Muscle layer of colon (tissue), 2 donors: ENCODE data around the gene SLC25A28.
A peak's percentile ranks its signal among the peaks of the same experiment; 100 is the strongest.

Source experiments
- H3K27ac ChIP-seq: one replicate; pipeline ENCODE4 v1.7.0; 2013; ENCODE audit warnings: low read depth, mild to moderate bottlenecking, low read length, moderate library complexity
- H3K27me3 ChIP-seq, 2 donors: one replicate each; pipeline ENCODE4 v1.7.0; 2013; ENCODE audit warnings: low read length in 2 of 2, mild to moderate bottlenecking in 2 of 2; ENCODE audit not compliant: insufficient read depth in 2 of 2, control insufficient read depth in 1 of 2
- H3K36me3 ChIP-seq: one replicate; pipeline ENCODE4 v1.7.0; 2013; ENCODE audit warnings: mild to moderate bottlenecking, low read length; ENCODE audit not compliant: insufficient read depth
- H3K4me1 ChIP-seq: one replicate; pipeline ENCODE4 v1.7.0; 2013; ENCODE audit warnings: mild to moderate bottlenecking, low read length; ENCODE audit not compliant: insufficient read depth
- H3K4me3 ChIP-seq, 2 donors: one replicate each; pipeline ENCODE4 v1.7.0; 2013; ENCODE audit warnings: low read length in 2 of 2, low read depth in 1 of 2, mild to moderate bottlenecking in 1 of 2, moderate library complexity in 1 of 2
- H3K9ac ChIP-seq: one replicate; pipeline ENCODE4 v1.7.0; 2013; ENCODE audit warnings: low read length
- H3K9me3 ChIP-seq: one replicate; pipeline ENCODE4 v1.7.0; 2013; ENCODE audit warnings: mild to moderate bottlenecking, low read length
- donor health status: abdominal sarcoma.
- donor health status: Adenocarcinoma of cecum.

Gene SLC25A28

GRCh38 chr10:99623919-99624318 is 3.7 kb upstream of the SLC25A28 start:
- Histone ChIP-seq H3K36me3 (no peaks in the 10 kb centered on the region), H3K27ac (no peak overlapping the region), H3K9ac (no peak overlapping the region), H3K4me3 (no peak overlapping the region), H3K4me1 (peaks cover 13% of the 10 kb centered on the region), H3K27me3 (no peaks in the 10 kb centered on the region), H3K9me3 (no peaks in the 10 kb centered on the region)

- H3K27me3 ChIP-seq = no peaks in the 10 kb centered on the region
- peak overlapping the region; percentile 45 for H3K9ac ChIP-seq
- H3K36me3 ChIP-seq = no peaks in the 10 kb centered on the region
- H3K9me3 ChIP-seq = no peaks in the 10 kb centered on the region
- peaks cover 35% of the 10 kb centered on the region for H3K4me1 ChIP-seq
- peak overlapping the region; percentile 97 for H3K27ac ChIP-seq
- H3K4me3 ChIP-seq = peak overlapping the region; percentile 69
These were observed 1.4 kb upstream of the SLC25A28 start for GRCh38 chr10:99621454-99622251.

- no peaks in the 10 kb centered on the region for H3K27me3 ChIP-seq
- H3K9me3 ChIP-seq = no peaks in the 10 kb centered on the region
- H3K9ac ChIP-seq = peak overlapping the region; percentile 45
- H3K4me1 ChIP-seq = peaks cover 40% of the 10 kb centered on the region
- H3K4me3 ChIP-seq = peak overlapping the region; percentile 69
- peak overlapping the region; percentile 97 for H3K27ac ChIP-seq
- no peaks in the 10 kb centered on the region for H3K36me3 ChIP-seq
These were observed 643 bp upstream of the SLC25A28 start for GRCh38 chr10:99620711-99621453.

GRCh38 chr10:99619090-99619800 is 994 bp downstream of the SLC25A28 start:
- peaks cover 1% of the 10 kb centered on the region for H3K36me3 ChIP-seq
- H3K27ac ChIP-seq = peak overlapping the region; percentile 72
- no peaks in the 10 kb centered on the region for H3K9me3 ChIP-seq
- H3K4me1 ChIP-seq = peaks cover 44% of the 10 kb centered on the region
- H3K27me3 ChIP-seq = no peaks in the 10 kb centered on the region
- H3K9ac ChIP-seq = peak overlapping the region; percentile 95
- H3K4me3 ChIP-seq = peak overlapping the region; percentile 92 to 93

- peaks cover 17% of the 10 kb centered on the region for H3K36me3 ChIP-seq
- peaks cover 44% of the 10 kb centered on the region for H3K4me1 ChIP-seq
- H3K4me3 ChIP-seq = peak overlapping the region in 1 of 2 donors; percentile 92
- no peaks in the 10 kb centered on the region for H3K27me3 ChIP-seq
- no peaks in the 10 kb centered on the region for H3K9me3 ChIP-seq
- H3K27ac ChIP-seq = no peak overlapping the region
- peak overlapping the region; percentile 14 for H3K9ac ChIP-seq
These were observed 2.5 kb downstream of the SLC25A28 start for GRCh38 chr10:99617696-99618095.

- Histone ChIP-seq H3K9ac (no peak overlapping the region), H3K27me3 (no peaks in the 10 kb centered on the region), H3K27ac (no peak overlapping the region), H3K4me1 (peaks cover 37% of the 10 kb centered on the region), H3K36me3 (peaks cover 28% of the 10 kb centered on the region), H3K9me3 (no peaks in the 10 kb centered on the region), H3K4me3 (no peak overlapping the region)
These were observed 4.8 kb downstream of the SLC25A28 start for GRCh38 chr10:99615426-99615825.

- H3K9ac ChIP-seq = no peak overlapping the region
- no peaks in the 10 kb centered on the region for H3K9me3 ChIP-seq
- peaks cover 41% of the 10 kb centered on the region for H3K36me3 ChIP-seq
- H3K4me1 ChIP-seq = peaks cover 15% of the 10 kb centered on the region
- H3K27ac ChIP-seq = no peak overlapping the region
- no peak overlapping the region for H3K4me3 ChIP-seq
- H3K27me3 ChIP-seq = no peaks in the 10 kb centered on the region
These were observed 7.9 kb downstream of the SLC25A28 start for GRCh38 chr10:99612167-99612831.

GRCh38 chr10:99611326-99611725 is 8.9 kb downstream of the SLC25A28 start:
- Histone ChIP-seq H3K4me3 (no peak overlapping the region), H3K36me3 (peaks cover 41% of the 10 kb centered on the region), H3K9ac (no peak overlapping the region), H3K27ac (no peak overlapping the region), H3K9me3 (no peaks in the 10 kb centered on the region), H3K4me1 (peaks cover 6% of the 10 kb centered on the region), H3K27me3 (no peaks in the 10 kb centered on the region)

- no peaks in the 10 kb centered on the region for H3K4me1 ChIP-seq
These were observed 10.0 kb downstream of the SLC25A28 start for GRCh38 chr10:99610221-99610620.

GRCh38 chr10:99609186-99609585 is 11.1 kb downstream of the SLC25A28 start:
- H3K27ac ChIP-seq = no peak overlapping the region
- no peak overlapping the region for H3K9ac ChIP-seq
- H3K4me3 ChIP-seq = no peak overlapping the region
- H3K9me3 ChIP-seq = no peaks in the 10 kb centered on the region
- no peaks in the 10 kb centered on the region for H3K27me3 ChIP-seq
- H3K4me1 ChIP-seq = no peaks in the 10 kb centered on the region
- H3K36me3 ChIP-seq = peaks cover 40% of the 10 kb centered on the region

More at GRCh38 chr10:99610221-99610620, 10.0 kb downstream of the SLC25A28 start:
- peaks cover 41% of the 10 kb centered on the region for H3K36me3 ChIP-seq
- H3K4me3 ChIP-seq = no peak overlapping the region
- H3K27me3 ChIP-seq = no peaks in the 10 kb centered on the region
- H3K27ac ChIP-seq = no peak overlapping the region
- H3K9me3 ChIP-seq = no peaks in the 10 kb centered on the region
- no peak overlapping the region for H3K9ac ChIP-seq

- H3K9me3 ChIP-seq = no peaks in the 10 kb centered on the region
- H3K4me3 ChIP-seq = no peak overlapping the region
- H3K36me3 ChIP-seq = peaks cover 13% of the 10 kb centered on the region
- H3K4me1 ChIP-seq = no peaks in the 10 kb centered on the region
- no peak overlapping the region for H3K27ac ChIP-seq
- H3K9ac ChIP-seq = no peak overlapping the region
- no peaks in the 10 kb centered on the region for H3K27me3 ChIP-seq
These were observed 14.9 kb downstream of the SLC25A28 start for GRCh38 chr10:99605351-99605750.
